Glutamatergic neuron (in vitro differentiated cells): ENCODE data around the gene BMP7. TPM values are rescaled to one million over a fixed set of nuclear protein-coding genes. Genes with fewer than 3 reads are reported as not detected.

ENCODE experiments used
- DNase-seq: peaks from one replicate; pipeline ENCODE4 v3.0.0; 2022
- H3K27ac Mint-ChIP-seq: one replicate; pipeline ENCODE4 v1.8.0; 2020; ENCODE audit warnings: mild to moderate bottlenecking, mixed read lengths, inconsistent platforms; ENCODE audit not compliant: unreplicated experiment
- H3K27me3 Mint-ChIP-seq: one replicate; pipeline ENCODE4 v1.8.0; 2020; ENCODE audit warnings: mild to moderate bottlenecking, moderate library complexity, mixed read lengths, inconsistent platforms; ENCODE audit not compliant: unreplicated experiment
- H3K36me3 Mint-ChIP-seq: one replicate; pipeline ENCODE4 v1.8.0; 2020; ENCODE audit warnings: mild to moderate bottlenecking, mixed read lengths, inconsistent platforms; ENCODE audit not compliant: unreplicated experiment
- H3K4me1 Mint-ChIP-seq: one replicate; pipeline ENCODE4 v1.8.0; 2020; ENCODE audit warnings: mild to moderate bottlenecking, low read depth, mixed read lengths, inconsistent platforms; ENCODE audit not compliant: unreplicated experiment
- H3K4me3 Mint-ChIP-seq: one replicate; pipeline ENCODE4 v1.8.0; 2020; ENCODE audit warnings: mild to moderate bottlenecking, mixed read lengths, inconsistent platforms; ENCODE audit not compliant: unreplicated experiment
- H3K9me3 Mint-ChIP-seq: one replicate; pipeline ENCODE4 v1.8.0; 2020; ENCODE audit warnings: mild to moderate bottlenecking, moderate library complexity, mixed read lengths, inconsistent platforms; ENCODE audit not compliant: unreplicated experiment
- total RNA-seq: library from RNA; stranded (reverse); fragmentation: NEBNext Ultra II Directional; extraction: Animal tissue kit (Norgen Biotek cat#: 25700); gene quantifications from one replicate; pipeline ENCODE4 v1.2.1, GENCODE V29; 2021; ENCODE audit not compliant: unreplicated experiment
- TF ChIP-seq, protein P1 (sequence below): fragments of 200-600 bp; sonication (generic); IDR thresholded peaks from one replicate; pipeline ENCODE4 v1.5.0; 2021; ENCODE audit not compliant: partially characterized antibody, unreplicated experiment

The BMP7 gene
- total RNA-seq, 1 donor from 2014 or later, result 8.7 TPM

- H3K27ac Mint-ChIP-seq, result no peak overlapping the region
- TF ChIP-seq, protein P1, sequence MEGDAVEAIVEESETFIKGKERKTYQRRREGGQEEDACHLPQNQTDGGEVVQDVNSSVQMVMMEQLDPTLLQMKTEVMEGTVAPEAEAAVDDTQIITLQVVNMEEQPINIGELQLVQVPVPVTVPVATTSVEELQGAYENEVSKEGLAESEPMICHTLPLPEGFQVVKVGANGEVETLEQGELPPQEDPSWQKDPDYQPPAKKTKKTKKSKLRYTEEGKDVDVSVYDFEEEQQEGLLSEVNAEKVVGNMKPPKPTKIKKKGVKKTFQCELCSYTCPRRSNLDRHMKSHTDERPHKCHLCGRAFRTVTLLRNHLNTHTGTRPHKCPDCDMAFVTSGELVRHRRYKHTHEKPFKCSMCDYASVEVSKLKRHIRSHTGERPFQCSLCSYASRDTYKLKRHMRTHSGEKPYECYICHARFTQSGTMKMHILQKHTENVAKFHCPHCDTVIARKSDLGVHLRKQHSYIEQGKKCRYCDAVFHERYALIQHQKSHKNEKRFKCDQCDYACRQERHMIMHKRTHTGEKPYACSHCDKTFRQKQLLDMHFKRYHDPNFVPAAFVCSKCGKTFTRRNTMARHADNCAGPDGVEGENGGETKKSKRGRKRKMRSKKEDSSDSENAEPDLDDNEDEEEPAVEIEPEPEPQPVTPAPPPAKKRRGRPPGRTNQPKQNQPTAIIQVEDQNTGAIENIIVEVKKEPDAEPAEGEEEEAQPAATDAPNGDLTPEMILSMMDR, result no peak
- H3K9me3 Mint-ChIP-seq, result peaks cover 6% of the 10 kb centered on the region
- H3K27me3 Mint-ChIP-seq, result no peaks in the 10 kb centered on the region
- no peak overlapping the region for H3K4me3 Mint-ChIP-seq
- DNase-seq, result no peak
- H3K4me1 Mint-ChIP-seq, result peaks cover 3% of the 10 kb centered on the region
- peaks cover 4% of the 10 kb centered on the region for H3K36me3 Mint-ChIP-seq
Observed at GRCh38 chr20:57122536-57123489, 143.6 kb downstream of the BMP7 start.

- Mint-ChIP-seq H3K4me3 (no peak overlapping the region), H3K4me1 (no peaks in the 10 kb centered on the region), H3K27me3 (peaks cover 2% of the 10 kb centered on the region), H3K27ac (no peak overlapping the region), H3K9me3 (peaks cover 8% of the 10 kb centered on the region), H3K36me3 (peaks cover 7% of the 10 kb centered on the region)
- TF ChIP-seq, protein P1, result no peak
- DNase-seq, result no peak
Observed at GRCh38 chr20:57118964-57119363, 147.5 kb downstream of the BMP7 start.

Other genes with a start within 250 kb of the BMP7 start
- gene SPO11, start 63.2 kb upstream of the BMP7 start, total RNA-seq, result not detected
- 28.3 TPM for gene RAE1, start 84.6 kb upstream of the BMP7 start, total RNA-seq
- gene RBM38, start 124.8 kb upstream of the BMP7 start, total RNA-seq, result 16.6 TPM